ENCODE measurements around the gene RAB25.

DNA sequence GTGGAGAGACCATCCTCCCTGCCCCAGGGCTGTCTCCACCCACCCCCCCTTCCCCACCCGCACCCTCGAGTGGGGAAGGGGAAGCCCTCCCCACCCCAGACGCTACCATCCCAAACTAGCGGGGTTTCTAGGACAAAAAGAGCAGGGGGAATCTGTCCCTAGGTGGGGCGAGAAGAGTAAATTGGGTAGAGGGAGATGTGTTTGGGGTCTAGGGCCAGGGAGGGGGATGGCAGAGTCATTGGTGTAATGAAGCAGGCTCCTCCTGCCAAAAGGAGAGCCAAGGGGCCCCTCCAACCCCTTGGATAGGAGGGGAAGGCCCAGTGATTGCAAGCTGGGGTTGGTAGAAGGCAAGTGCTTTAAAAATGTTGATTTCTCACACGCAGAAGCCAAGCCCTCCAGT lies 11.3 kb downstream of the RAB25 start:
- TF ChIP-seq EP300 (IDR thresholded peaks at IDR 0.05): no peak
- TF ChIP-seq, protein P1, sequence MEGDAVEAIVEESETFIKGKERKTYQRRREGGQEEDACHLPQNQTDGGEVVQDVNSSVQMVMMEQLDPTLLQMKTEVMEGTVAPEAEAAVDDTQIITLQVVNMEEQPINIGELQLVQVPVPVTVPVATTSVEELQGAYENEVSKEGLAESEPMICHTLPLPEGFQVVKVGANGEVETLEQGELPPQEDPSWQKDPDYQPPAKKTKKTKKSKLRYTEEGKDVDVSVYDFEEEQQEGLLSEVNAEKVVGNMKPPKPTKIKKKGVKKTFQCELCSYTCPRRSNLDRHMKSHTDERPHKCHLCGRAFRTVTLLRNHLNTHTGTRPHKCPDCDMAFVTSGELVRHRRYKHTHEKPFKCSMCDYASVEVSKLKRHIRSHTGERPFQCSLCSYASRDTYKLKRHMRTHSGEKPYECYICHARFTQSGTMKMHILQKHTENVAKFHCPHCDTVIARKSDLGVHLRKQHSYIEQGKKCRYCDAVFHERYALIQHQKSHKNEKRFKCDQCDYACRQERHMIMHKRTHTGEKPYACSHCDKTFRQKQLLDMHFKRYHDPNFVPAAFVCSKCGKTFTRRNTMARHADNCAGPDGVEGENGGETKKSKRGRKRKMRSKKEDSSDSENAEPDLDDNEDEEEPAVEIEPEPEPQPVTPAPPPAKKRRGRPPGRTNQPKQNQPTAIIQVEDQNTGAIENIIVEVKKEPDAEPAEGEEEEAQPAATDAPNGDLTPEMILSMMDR (IDR thresholded peaks at IDR 0.05): no peak
- no peak for TF ChIP-seq POLR2A (IDR thresholded peaks at IDR 0.05)
